Measurements from ENCODE around the gene CFAP61.

DNA sequence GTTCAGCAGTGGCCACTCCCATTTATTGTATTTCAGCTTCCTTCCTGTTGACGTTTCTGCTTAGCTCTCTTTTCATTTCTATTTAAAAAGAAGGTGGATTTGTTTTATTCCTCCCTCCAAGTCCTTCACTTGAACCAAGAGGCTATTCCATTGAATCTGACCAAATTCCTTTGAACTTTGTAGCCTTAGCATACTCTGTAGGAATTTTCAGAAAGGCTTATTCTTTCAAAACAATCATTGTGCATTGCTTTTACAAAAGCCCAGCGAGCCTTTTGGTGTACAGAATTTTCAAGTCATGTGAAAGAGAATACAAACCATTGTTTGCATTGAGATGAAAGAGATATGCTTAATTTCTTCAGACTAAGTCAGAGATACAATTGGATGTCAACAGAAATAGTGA, 164.6 kb downstream of the CFAP61 start:
- TF ChIP-seq, protein P1, sequence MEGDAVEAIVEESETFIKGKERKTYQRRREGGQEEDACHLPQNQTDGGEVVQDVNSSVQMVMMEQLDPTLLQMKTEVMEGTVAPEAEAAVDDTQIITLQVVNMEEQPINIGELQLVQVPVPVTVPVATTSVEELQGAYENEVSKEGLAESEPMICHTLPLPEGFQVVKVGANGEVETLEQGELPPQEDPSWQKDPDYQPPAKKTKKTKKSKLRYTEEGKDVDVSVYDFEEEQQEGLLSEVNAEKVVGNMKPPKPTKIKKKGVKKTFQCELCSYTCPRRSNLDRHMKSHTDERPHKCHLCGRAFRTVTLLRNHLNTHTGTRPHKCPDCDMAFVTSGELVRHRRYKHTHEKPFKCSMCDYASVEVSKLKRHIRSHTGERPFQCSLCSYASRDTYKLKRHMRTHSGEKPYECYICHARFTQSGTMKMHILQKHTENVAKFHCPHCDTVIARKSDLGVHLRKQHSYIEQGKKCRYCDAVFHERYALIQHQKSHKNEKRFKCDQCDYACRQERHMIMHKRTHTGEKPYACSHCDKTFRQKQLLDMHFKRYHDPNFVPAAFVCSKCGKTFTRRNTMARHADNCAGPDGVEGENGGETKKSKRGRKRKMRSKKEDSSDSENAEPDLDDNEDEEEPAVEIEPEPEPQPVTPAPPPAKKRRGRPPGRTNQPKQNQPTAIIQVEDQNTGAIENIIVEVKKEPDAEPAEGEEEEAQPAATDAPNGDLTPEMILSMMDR (IDR thresholded peaks at IDR 0.05), result no peak
- TF ChIP-seq POLR2A (IDR thresholded peaks at IDR 0.05), result no peak
